ENCODE results near the gene PFDN2.

The PFDN2 gene

GRCh38 chr1:161164901-161165610, 47.2 kb upstream of the PFDN2 start:
- TF ChIP-seq TAF1 (IDR thresholded peaks at IDR 0.05; ENCODE audit: borderline replicate concordance, insufficient read depth, low read length), result no peak

DNA sequence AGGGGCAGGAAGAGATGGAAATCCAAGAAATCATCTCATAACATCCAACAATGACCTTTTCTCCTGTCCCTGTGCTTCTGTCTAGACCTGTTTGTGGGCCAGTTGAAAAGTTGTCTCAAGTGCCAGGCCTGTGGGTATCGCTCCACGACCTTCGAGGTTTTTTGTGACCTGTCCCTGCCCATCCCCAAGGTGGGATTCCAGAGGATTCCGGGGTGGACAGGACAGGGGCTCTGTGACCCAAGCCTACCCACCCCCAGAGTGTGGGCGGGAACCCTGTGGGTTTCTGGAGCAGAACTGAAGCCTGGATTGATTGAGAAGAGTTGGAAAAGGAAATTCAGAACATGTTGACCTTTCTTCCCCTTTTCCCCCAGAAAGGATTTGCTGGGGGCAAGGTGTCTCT, 46.0 kb upstream of the PFDN2 start:
- no peak for TF ChIP-seq FOXP2 (optimal IDR thresholded peaks at IDR 0.05; ENCODE audit: borderline replicate concordance, extremely low read depth, extremely low read length, insufficient read depth)
- no peak for TF ChIP-seq POLR2AphosphoS5 (IDR thresholded peaks at IDR 0.05; ENCODE audit: low read depth, low read length)
- TF ChIP-seq TAF1 (IDR thresholded peaks at IDR 0.05; ENCODE audit: borderline replicate concordance, insufficient read depth, low read length), result no peak
- no peak for TF ChIP-seq REST (IDR thresholded peaks at IDR 0.05; ENCODE audit: insufficient read depth in 1 of 2, low read depth in 2 of 2, low read length in 2 of 2)
- no peak for TF ChIP-seq SIN3A (IDR thresholded peaks at IDR 0.05; ENCODE audit: borderline replicate concordance, insufficient read depth, low read length)

DNA sequence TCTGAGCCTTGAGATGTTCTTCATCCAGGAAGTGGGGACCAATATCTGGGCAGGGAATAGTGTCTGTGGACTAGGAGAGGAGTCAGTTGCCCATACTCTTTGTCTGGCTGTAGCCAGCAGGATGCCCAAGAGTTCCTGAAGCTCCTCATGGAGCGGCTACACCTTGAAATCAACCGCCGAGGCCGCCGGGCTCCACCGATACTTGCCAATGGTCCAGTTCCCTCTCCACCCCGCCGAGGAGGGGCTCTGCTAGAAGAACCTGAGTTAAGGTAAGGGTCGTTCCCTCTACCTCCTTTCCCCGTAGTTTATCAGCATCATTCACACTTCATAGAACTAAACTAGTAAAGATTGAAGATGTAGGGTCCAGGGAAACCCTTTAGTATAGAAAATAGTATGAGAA, 45.0 kb upstream of the PFDN2 start:
- TF ChIP-seq SIN3A (IDR thresholded peaks at IDR 0.05; ENCODE audit: borderline replicate concordance, insufficient read depth, low read length) (no peak), REST (IDR thresholded peaks at IDR 0.05; ENCODE audit: insufficient read depth in 1 of 2, low read depth in 2 of 2, low read length in 2 of 2) (no peak), TAF1 (IDR thresholded peaks at IDR 0.05; ENCODE audit: borderline replicate concordance, insufficient read depth, low read length) (no peak), POLR2AphosphoS5 (IDR thresholded peaks at IDR 0.05; ENCODE audit: low read depth, low read length) (no peak), FOXP2 (optimal IDR thresholded peaks at IDR 0.05; ENCODE audit: borderline replicate concordance, extremely low read depth, extremely low read length, insufficient read depth) (no peak)

DNA sequence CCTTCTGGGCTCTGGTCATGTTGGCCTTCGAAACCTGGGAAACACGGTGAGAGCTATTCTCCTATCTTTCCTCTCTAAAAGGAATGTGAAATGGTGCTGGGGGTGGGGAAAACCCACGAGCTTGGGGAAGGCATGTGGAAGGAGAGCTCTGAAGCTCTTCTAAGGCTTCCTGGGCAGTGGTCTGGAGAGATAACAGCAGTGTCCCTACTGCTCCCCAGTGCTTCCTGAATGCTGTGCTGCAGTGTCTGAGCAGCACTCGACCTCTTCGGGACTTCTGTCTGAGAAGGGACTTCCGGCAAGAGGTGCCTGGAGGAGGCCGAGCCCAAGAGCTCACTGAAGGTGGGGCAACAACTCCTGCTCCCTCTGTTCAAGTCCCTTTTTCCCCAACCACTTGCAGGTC, 44.2 kb upstream of the PFDN2 start:
- TF ChIP-seq FOXP2 (optimal IDR thresholded peaks at IDR 0.05; ENCODE audit: borderline replicate concordance, extremely low read depth, extremely low read length, insufficient read depth), result no peak
- TF ChIP-seq TAF1 (IDR thresholded peaks at IDR 0.05; ENCODE audit: borderline replicate concordance, insufficient read depth, low read length), result no peak
- TF ChIP-seq REST (IDR thresholded peaks at IDR 0.05; ENCODE audit: insufficient read depth in 1 of 2, low read depth in 2 of 2, low read length in 2 of 2), result no peak
- TF ChIP-seq SIN3A (IDR thresholded peaks at IDR 0.05; ENCODE audit: borderline replicate concordance, insufficient read depth, low read length), result no peak
- no peak for TF ChIP-seq POLR2AphosphoS5 (IDR thresholded peaks at IDR 0.05; ENCODE audit: low read depth, low read length)

DNA sequence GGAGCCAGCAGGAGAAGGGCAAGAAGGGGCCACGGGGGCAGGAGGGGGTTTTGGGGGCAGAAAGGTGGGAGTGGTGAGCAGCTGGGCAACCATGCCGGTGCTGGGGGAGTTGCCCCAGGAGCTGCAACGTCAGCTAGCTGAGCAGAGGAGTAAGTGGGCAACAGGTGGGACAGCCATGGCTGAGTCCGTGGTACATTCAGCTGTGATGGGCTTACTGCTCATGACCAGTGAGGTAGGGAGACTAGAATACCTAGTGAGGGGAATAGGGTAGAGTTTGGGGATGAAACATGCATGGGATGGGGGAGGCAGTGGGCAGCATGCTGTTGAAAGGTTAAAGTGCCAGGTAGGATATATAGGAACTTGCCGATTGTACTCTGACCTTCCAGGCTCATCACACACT, 43.8 kb upstream of the PFDN2 start:
- no peak for TF ChIP-seq POLR2AphosphoS5 (IDR thresholded peaks at IDR 0.05; ENCODE audit: low read depth, low read length)
- no peak for TF ChIP-seq SIN3A (IDR thresholded peaks at IDR 0.05; ENCODE audit: borderline replicate concordance, insufficient read depth, low read length)
- TF ChIP-seq FOXP2 (optimal IDR thresholded peaks at IDR 0.05; ENCODE audit: borderline replicate concordance, extremely low read depth, extremely low read length, insufficient read depth), result no peak
- TF ChIP-seq TAF1 (IDR thresholded peaks at IDR 0.05; ENCODE audit: borderline replicate concordance, insufficient read depth, low read length), result no peak
- no peak for TF ChIP-seq REST (IDR thresholded peaks at IDR 0.05; ENCODE audit: insufficient read depth in 1 of 2, low read depth in 2 of 2, low read length in 2 of 2)
